Neuronal stem cell (in vitro differentiated cells): ENCODE results near the gene TBC1D5.

Experiments
- DNase-seq: peaks from one replicate; pipeline ENCODE4 v3.0.0-alpha.2; 2013; ENCODE audit warnings: low spot score
- H2AFZ ChIP-seq: one replicate; pipeline ENCODE4 v1.6.1; 2013; ENCODE audit warnings: mild to moderate bottlenecking, low read length, inconsistent platforms
- H2AK5ac ChIP-seq: 2 replicates; pipeline ENCODE4 v1.6.1; 2013; ENCODE audit warnings: low read depth, mild to moderate bottlenecking, inconsistent platforms, low read length, moderate library complexity, mixed read lengths
- H2BK120ac ChIP-seq: 2 replicates; pipeline ENCODE4 v1.6.1; 2013; ENCODE audit warnings: low read depth, mild to moderate bottlenecking, inconsistent platforms, low read length, moderate library complexity, mixed read lengths
- H2BK12ac ChIP-seq: one replicate; pipeline ENCODE4 v1.6.1; 2013; ENCODE audit warnings: low read length, inconsistent platforms
- H2BK15ac ChIP-seq: 2 replicates; pipeline ENCODE4 v1.6.1; 2013; ENCODE audit warnings: mild to moderate bottlenecking, low read length, inconsistent platforms, mixed read lengths
- H2BK5ac ChIP-seq: one replicate; pipeline ENCODE4 v1.6.1; 2013; ENCODE audit warnings: inconsistent platforms, mild to moderate bottlenecking, low read length, moderate library complexity
- H3K14ac ChIP-seq: one replicate; pipeline ENCODE4 v1.6.1; 2013; ENCODE audit warnings: low read length, inconsistent platforms
- H3K18ac ChIP-seq: 2 replicates; pipeline ENCODE4 v1.6.1; 2013; ENCODE audit warnings: low read length, inconsistent platforms
- H3K23ac ChIP-seq: 2 replicates; pipeline ENCODE4 v1.6.1; 2013; ENCODE audit warnings: low read depth, mild to moderate bottlenecking, mixed read lengths, low read length, inconsistent platforms; ENCODE audit not compliant: poor library complexity
- H3K27ac ChIP-seq: replicated peaks from 3 replicates; pipeline ENCODE4 v1.5.1; 2013; ENCODE audit warnings: low read length, inconsistent platforms
- H3K27me3 ChIP-seq, 3 experiments: 2 replicates each; pipeline ENCODE4 v1.6.1; 2013; ENCODE audit warnings: low read length in 3 of 3, mild to moderate bottlenecking in 2 of 3, inconsistent platforms in 1 of 3, low read depth in 1 of 3, mixed read lengths in 1 of 3, moderate library complexity in 1 of 3; ENCODE audit not compliant: control insufficient read depth in 3 of 3, insufficient read depth in 3 of 3
- H3K36me3 ChIP-seq, 2 donors: replicated peaks in 1 of 2; 2 replicates each; pipeline ENCODE4 v1.6.1; 2013; ENCODE audit warnings: low read length in 2 of 2; ENCODE audit not compliant: control insufficient read depth in 2 of 2, insufficient read depth in 2 of 2
- H3K4ac ChIP-seq: 2 replicates; pipeline ENCODE4 v1.6.1; 2013; ENCODE audit warnings: inconsistent platforms, mild to moderate bottlenecking, low read length, moderate library complexity
- H3K4me1 ChIP-seq, 2 donors: 1 replicate in 1 of 2; 2 replicates in 1 of 2; pipeline ENCODE4 v1.6.1; 2013; ENCODE audit warnings: low read length in 2 of 2, low read depth in 1 of 2; ENCODE audit not compliant: control insufficient read depth in 2 of 2, insufficient read depth in 1 of 2
- H3K4me2 ChIP-seq: one replicate; pipeline ENCODE4 v1.6.1; 2013; ENCODE audit warnings: mild to moderate bottlenecking, low read length, inconsistent platforms; ENCODE audit not compliant: insufficient read depth, poor library complexity, severe bottlenecking
- H3K4me3 ChIP-seq, 2 donors: 2 replicates each; pipeline ENCODE4 v1.5.1; 2013; ENCODE audit warnings: low read length in 2 of 2, mild to moderate bottlenecking in 2 of 2, inconsistent platforms in 1 of 2, moderate library complexity in 1 of 2
- H3K79me1 ChIP-seq: one replicate; pipeline ENCODE4 v1.6.1; 2013; ENCODE audit warnings: low read depth, mild to moderate bottlenecking, inconsistent platforms, low read length, moderate library complexity
- H3K9ac ChIP-seq: one replicate; pipeline ENCODE4 v1.6.1; 2013; ENCODE audit warnings: mild to moderate bottlenecking, low read depth, low read length, inconsistent platforms; ENCODE audit not compliant: poor library complexity
- H3K9me3 ChIP-seq, 2 donors: replicated peaks in 1 of 2; 2 replicates each; pipeline versions ENCODE3 to v1.6.1; 2013; ENCODE audit warnings: low read length in 2 of 2, mild to moderate bottlenecking in 2 of 2, inconsistent platforms in 1 of 2, low read depth in 1 of 2, mixed read lengths in 1 of 2, moderate library complexity in 1 of 2; ENCODE audit not compliant: control insufficient read depth in 2 of 2, insufficient read depth in 1 of 2
- H4K8ac ChIP-seq: one replicate; pipeline ENCODE4 v1.6.1; 2013; ENCODE audit warnings: low read depth, mild to moderate bottlenecking, inconsistent platforms, low read length, moderate library complexity
- H4K91ac ChIP-seq: one replicate; pipeline ENCODE4 v1.6.1; 2013; ENCODE audit warnings: low read length, low read depth, mild to moderate bottlenecking, inconsistent platforms; ENCODE audit not compliant: poor library complexity
- WGBS, 2 donors: extraction: QIAGEN DNeasy Blood & Tissue Kit; methylation state at CpG; one replicate each; pipeline ENCODE4 v1.1.7; 2013; ENCODE audit warnings: missing lambda C conversion rate in 2 of 2, mixed read lengths in 1 of 2; ENCODE audit not compliant: insufficient read length in 2 of 2, insufficient replicate concordance in 1 of 2; ENCODE audit errors: extremely low coverage in 2 of 2; 5-methylcytosine and 5-hydroxymethylcytosine counted together

TBC1D5 gene

GRCh38 chr3:17258823-17259436 lies 483.5 kb downstream of the TBC1D5 start:
- Histone ChIP-seq H3K4me1 (no peaks in the 10 kb centered on the region), H4K8ac (no peak overlapping the region), H3K27me3 (no peaks in the 10 kb centered on the region), H2AFZ (no peak overlapping the region), H3K4me2 (no peak overlapping the region), H3K4me3 (no peak overlapping the region), H3K27ac (no peak overlapping the region), H2BK15ac (no peak overlapping the region), H2BK5ac (no peak overlapping the region), H3K14ac (no peak overlapping the region), H3K23ac (no peak overlapping the region), H2AK5ac (no peak overlapping the region), H3K18ac (no peak overlapping the region), H3K4ac (no peak overlapping the region), H2BK12ac (no peak overlapping the region), H2BK120ac (no peak overlapping the region), H4K91ac (no peak overlapping the region), H3K79me1 (no peaks in the 10 kb centered on the region), H3K9me3 (no peaks in the 10 kb centered on the region), H3K36me3 (no peaks in the 10 kb centered on the region), H3K9ac (no peak overlapping the region)
- peak; percentile 12 for DNase-seq
- no CpG with 5 or more reads among the region's 3 CpGs for WGBS, 2 donors

DNA sequence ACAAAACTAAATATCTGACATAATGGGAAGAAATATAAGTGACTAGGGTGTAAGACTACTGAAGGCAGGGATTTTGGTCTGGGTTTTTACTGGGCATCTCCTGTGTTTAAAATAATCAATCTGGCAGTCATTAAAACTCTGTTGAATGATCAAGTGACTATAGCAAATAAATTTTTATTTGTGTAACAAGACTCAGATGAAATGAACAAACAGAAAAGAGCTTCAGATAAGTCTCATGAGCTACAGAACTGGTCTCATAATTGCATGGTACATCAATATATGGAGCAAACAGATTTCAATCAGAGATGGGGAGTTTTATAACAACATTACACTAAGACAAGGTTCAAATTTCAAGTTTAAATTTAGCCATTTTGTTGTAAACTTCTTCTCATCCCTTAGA lies 485.2 kb downstream of the TBC1D5 start:
- no peak for DNase-seq
- Histone ChIP-seq H3K9ac (no peak overlapping the region), H2BK120ac (no peak overlapping the region), H2BK12ac (no peak overlapping the region), H3K79me1 (no peaks in the 10 kb centered on the region), H3K18ac (no peak overlapping the region), H4K91ac (no peak overlapping the region), H3K14ac (no peak overlapping the region), H3K27me3 (no peaks in the 10 kb centered on the region), H2AK5ac (no peak overlapping the region), H3K27ac (no peak overlapping the region), H3K4ac (no peak overlapping the region), H3K9me3 (no peaks in the 10 kb centered on the region), H3K4me3 (no peak overlapping the region), H2AFZ (no peak overlapping the region), H2BK5ac (no peak overlapping the region), H3K36me3 (no peaks in the 10 kb centered on the region), H4K8ac (no peak overlapping the region), H2BK15ac (no peak overlapping the region), H3K4me1 (no peaks in the 10 kb centered on the region), H3K4me2 (no peak overlapping the region), H3K23ac (no peak overlapping the region)

GRCh38 chr3:17243621-17244020 lies 498.8 kb downstream of the TBC1D5 start:
- no peak for DNase-seq
- WGBS, 2 donors = no CpG with 5 or more reads among the region's 1 CpG
- no peak overlapping the region for H3K4me2 ChIP-seq
- H3K36me3 ChIP-seq = no peaks in the 10 kb centered on the region
- H3K27ac ChIP-seq = no peak overlapping the region
- H3K9ac ChIP-seq = no peak overlapping the region
- no peak overlapping the region for H3K4ac ChIP-seq
- H3K9me3 ChIP-seq = no peaks in the 10 kb centered on the region
- no peak overlapping the region for H2BK5ac ChIP-seq
- H3K27me3 ChIP-seq = no peaks in the 10 kb centered on the region
- H3K4me1 ChIP-seq = no peaks in the 10 kb centered on the region
- H2AK5ac ChIP-seq = no peak overlapping the region
- H2BK12ac ChIP-seq = no peak overlapping the region
- no peak overlapping the region for H3K4me3 ChIP-seq
- no peak overlapping the region for H2AFZ ChIP-seq
- no peak overlapping the region for H3K23ac ChIP-seq
- no peak overlapping the region for H2BK120ac ChIP-seq
- no peaks in the 10 kb centered on the region for H3K79me1 ChIP-seq
- no peak overlapping the region for H3K18ac ChIP-seq
- no peak overlapping the region for H2BK15ac ChIP-seq
- H3K14ac ChIP-seq = no peak overlapping the region
- no peak overlapping the region for H4K91ac ChIP-seq
- H4K8ac ChIP-seq = no peak overlapping the region

GRCh38 chr3:17239417-17239816 lies 503.0 kb downstream of the TBC1D5 start:
- Histone ChIP-seq H3K18ac (no peak overlapping the region), H2AK5ac (no peak overlapping the region)

More at GRCh38 chr3:17239417-17239816, 503.0 kb downstream of the TBC1D5 start:
- Histone ChIP-seq H3K36me3 (no peaks in the 10 kb centered on the region), H3K14ac (no peak overlapping the region), H3K9ac (no peak overlapping the region), H3K79me1 (no peaks in the 10 kb centered on the region), H3K4me3 (no peak overlapping the region), H4K8ac (no peak overlapping the region), H2BK5ac (no peak overlapping the region), H4K91ac (no peak overlapping the region), H3K4me2 (no peak overlapping the region), H3K27ac (no peak overlapping the region), H3K27me3 (no peaks in the 10 kb centered on the region), H2BK15ac (no peak overlapping the region), H3K23ac (no peak overlapping the region), H2BK12ac (no peak overlapping the region), H3K4ac (no peak overlapping the region), H2BK120ac (no peak overlapping the region), H2AFZ (no peak overlapping the region), H3K9me3 (no peaks in the 10 kb centered on the region), H3K4me1 (no peaks in the 10 kb centered on the region)
- DNase-seq = no peak
